HepG2 (cell line): ENCODE measurements around the gene MAGI1. TPM values are rescaled to one million over a fixed set of nuclear protein-coding genes. Genes with fewer than 3 reads are reported as not detected.

Experiments
- ATAC-seq: fragments of 200-7000 bp; cut with Tn5 transposase; 3 replicates; pipeline ENCODE4 v1.9.1; 2020; ENCODE audit warnings: mild to moderate bottlenecking, moderate library complexity
- BruUV-seq: library from RNA; stranded (reverse); fragments of 400-500 nt; replicated peaks from 2 replicates; lab custom pipeline; 2021; lab: Mats Ljungman, UMichigan
- CTCF ChIA-PET: fragments of 300-600 bp; formaldehyde crosslinking; extraction: SDS; loops from one replicate; lab custom pipeline; 2021; ENCODE audit warnings: low total read pairs, inconsistent platforms, low intra/inter-chr PET ratio; lab: Yijun Ruan, JAX
- POLR2A ChIA-PET: fragments of 350-600 bp; sonication (Branson Sonifier 250); formaldehyde crosslinking; loops from one replicate; lab custom pipeline; 2020; ENCODE audit warnings: antibody characterized with exemption, inconsistent platforms; lab: Yijun Ruan, JAX
- DNase-seq: peaks from one replicate; pipeline ENCODE4 v3.0.0-alpha.2; 2015; ENCODE audit warnings: low spot score
- FAIRE-seq: peaks from 3 replicates; lab custom pipeline; 2011; peaks lifted over from hg19 to GRCh38; lab: Jason Lieb, UNC
- H2AFZ ChIP-seq: one replicate; pipeline ENCODE4 v1.6.1; 2011; ENCODE audit warnings: low read length, inconsistent platforms
- H3K27ac ChIP-seq: fragments of 300-600 bp; 3 replicates; pipeline ENCODE4 v1.8.0; 2011; ENCODE audit warnings: mixed run types, mild to moderate bottlenecking, mixed read lengths, low read length, inconsistent platforms; ENCODE audit not compliant: insufficient read depth; ENCODE audit errors: extremely low read length
- H3K27me3 ChIP-seq, 2 experiments: fragments of 200-600 bp in 1 of 2; 2 replicates in 1 of 2; 3 replicates in 1 of 2; pipeline versions ENCODE4 v1.6.0 to v1.8.0; 2011; ENCODE audit warnings: low read length in 2 of 2, mild to moderate bottlenecking in 2 of 2, moderate library complexity in 2 of 2, inconsistent platforms in 1 of 2; ENCODE audit not compliant: insufficient read depth in 2 of 2, control insufficient read depth in 1 of 2
- H3K36me3 ChIP-seq, 2 experiments: fragments of 200-600 bp in 1 of 2; replicated peaks in 1 of 2; 2 replicates in 1 of 2; 3 replicates in 1 of 2; pipeline versions ENCODE4 v1.5.1 to v1.8.0; 2011; ENCODE audit warnings: low read length in 2 of 2, inconsistent platforms in 1 of 2; ENCODE audit not compliant: insufficient read depth in 2 of 2, control insufficient read depth in 1 of 2
- H3K4me1 ChIP-seq: 2 replicates; pipeline ENCODE4 v1.5.1; 2012; ENCODE audit warnings: low read length, inconsistent platforms; ENCODE audit not compliant: insufficient read depth
- H3K4me2 ChIP-seq: 2 replicates; pipeline ENCODE4 v1.6.0; 2011; ENCODE audit warnings: low read depth, low read length, inconsistent platforms
- H3K4me3 ChIP-seq, 3 experiments: fragments of 200-600 bp in 1 of 3; sonication (generic), shearing (Covaris generic) in 1 of 3; replicated peaks in 1 of 3; 2 replicates each; pipeline ENCODE4 v1.5.1; 2011 to 2016; ENCODE audit warnings: low read length in 3 of 3, inconsistent platforms in 2 of 3, low read depth in 2 of 3, mild to moderate bottlenecking in 2 of 3, control low read depth in 1 of 3, mixed read lengths in 1 of 3; ENCODE audit not compliant: insufficient read depth in 1 of 3
- H3K79me2 ChIP-seq: one replicate; pipeline ENCODE4 v1.6.1; 2011; ENCODE audit warnings: low read length, inconsistent platforms; ENCODE audit not compliant: insufficient read depth
- H3K9ac ChIP-seq: 2 replicates; pipeline ENCODE4 v1.6.0; 2011; ENCODE audit warnings: mild to moderate bottlenecking, low read depth, low read length, inconsistent platforms; ENCODE audit not compliant: insufficient read depth
- H3K9me3 ChIP-seq: 2 replicates; pipeline ENCODE4 v1.5.1; 2012; ENCODE audit warnings: mild to moderate bottlenecking, low read length
- H4K20me1 ChIP-seq: 2 replicates; pipeline ENCODE4 v1.6.0; 2011; ENCODE audit warnings: inconsistent platforms, mild to moderate bottlenecking, low read length, moderate library complexity; ENCODE audit not compliant: insufficient read depth
- FOSL2 ChIP-seq: sonication (generic); formaldehyde crosslinking; IDR thresholded peaks from 2 replicates; pipeline ENCODE4 v1.4.0; 2020; ENCODE audit warnings: missing genetic modification reagents
- FOXP1 ChIP-seq, 2 experiments: fragments of 450-650 bp in 1 of 2; IDR thresholded peaks; 2 replicates each; pipeline ENCODE4 v1.6.1; 2017 to 2018; ENCODE audit warnings: antibody characterized with exemption in 1 of 2
- HMG20B ChIP-seq: conservative IDR thresholded peaks from 2 replicates; pipeline ENCODE4 v1.6.1; 2016; ENCODE audit warnings: missing genetic modification reagents, missing compliant biosample characterization
- PLRG1 ChIP-seq: fragments of 450-650 bp; conservative IDR thresholded peaks from 2 replicates; pipeline ENCODE4 v1.6.1; 2016
- YEATS2 ChIP-seq: sonication (generic); formaldehyde crosslinking; IDR thresholded peaks from 2 replicates; pipeline ENCODE4 v1.4.0; 2020; ENCODE audit warnings: missing genetic modification reagents, borderline replicate concordance
- ZNF225 ChIP-seq: sonication (generic); formaldehyde crosslinking; IDR thresholded peaks from 2 replicates; pipeline ENCODE4 v1.4.0; 2020; ENCODE audit warnings: mild to moderate bottlenecking, missing genetic modification reagents
- ZNF33B ChIP-seq: sonication (generic); formaldehyde crosslinking; IDR thresholded peaks from 2 replicates; pipeline ENCODE4 v1.5.1; 2020; ENCODE audit warnings: mild to moderate bottlenecking, missing genetic modification reagents
- ZNF773 ChIP-seq: sonication (generic); formaldehyde crosslinking; IDR thresholded peaks from 2 replicates; pipeline ENCODE4 v1.4.0; 2020; ENCODE audit warnings: missing genetic modification reagents, borderline replicate concordance
- ZNF776 ChIP-seq: sonication (generic); formaldehyde crosslinking; IDR thresholded peaks from 2 replicates; pipeline ENCODE4 v1.4.0; 2020; ENCODE audit warnings: mild to moderate bottlenecking, missing genetic modification reagents
- WGBS: methylation state at CpG from one replicate; pipeline ENCODE4 v1.1.6; 2017; ENCODE audit warnings: low lambda C conversion rate; 5-methylcytosine and 5-hydroxymethylcytosine counted together
- in situ Hi-C: cut with HindIII; loops from 2 replicates; pipeline ENCODE4 v1.10.0; 2017; ENCODE audit warnings: low pct_unique_long_range_greater_than_20kb; ENCODE audit not compliant: extremely low pct_ligation_motif_present
- intact Hi-C: fragments of 100-400 bp; cut with micrococcal nuclease; formaldehyde crosslinking; loops from one replicate; pipeline ENCODE4 v1.10.0; 2022; ENCODE audit not compliant: unreplicated experiment
- polyA plus RNA-seq, 8 experiments: library from polyadenylated mRNA; depleted of rRNA in 3 of 8; stranded (reverse) in 7 of 8; unstranded in 1 of 8; fragments of >200 nt; fragmentation: Illumina TruSeq in 4 of 8; extraction: Trizol in 4 of 8; gene quantifications; 2 replicates each; pipeline versions ENCODE4 v1.2.1 to v1.2.3, GENCODE V29; 2011 to 2016; ENCODE audit warnings: low read depth in 4 of 8, missing spikeins in 1 of 8, mixed read lengths in 1 of 8; ENCODE audit not compliant: insufficient read depth in 1 of 8
- total RNA-seq, 5 experiments: library from RNA; depleted of rRNA; stranded (reverse); fragments of >200 nt; fragmentation: Illumina TruSeq; extraction: Trizol; gene quantifications; 2 replicates each; pipeline ENCODE4 v1.2.3, GENCODE V29; 2016; ENCODE audit warnings: low read depth in 1 of 5
- TF ChIP-seq, protein P1 (sequence below): IDR thresholded peaks from 2 replicates; pipeline ENCODE4 v1.6.1; 2016; ENCODE audit warnings: mild to moderate bottlenecking
- TF ChIP-seq, protein P2 (sequence below): sonication (generic); formaldehyde crosslinking; IDR thresholded peaks from 2 replicates; pipeline ENCODE4 v1.5.1; 2020; ENCODE audit warnings: mild to moderate bottlenecking, moderate library complexity, missing genetic modification reagents
- TF ChIP-seq, protein P3 (sequence below): sonication (generic); formaldehyde crosslinking; IDR thresholded peaks from 2 replicates; pipeline ENCODE4 v1.8.0; 2022; ENCODE audit warnings: mild to moderate bottlenecking, missing genetic modification reagents, moderate library complexity

MAGI1 gene
- total and polyA plus RNA-seq, 2 of the 13 experiments (the other 11 are each of a cell fraction or from before 2014, with no cell fraction given) = 22.2 to 26.0 TPM

DNA sequence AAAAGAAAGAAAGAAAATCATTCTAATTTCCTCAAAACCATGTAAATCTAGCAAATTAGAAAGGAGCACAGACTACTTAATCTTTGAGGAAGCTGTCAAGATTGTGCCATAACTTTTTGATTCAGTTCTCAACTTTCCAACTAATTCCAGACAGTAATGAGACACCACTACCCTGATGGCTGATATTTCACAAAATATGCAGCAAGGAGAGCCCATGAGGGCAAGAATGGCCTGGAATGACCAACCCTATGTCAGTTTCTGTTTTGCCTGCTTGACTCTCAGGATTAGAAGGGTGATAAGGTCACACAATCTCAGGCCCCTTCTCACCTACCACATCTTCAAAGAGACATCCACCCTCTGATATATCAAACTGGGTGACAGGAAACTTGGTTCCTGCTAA, 134.7 kb downstream of the MAGI1 start:
- peaks cover 22% of the 10 kb centered on the region for H3K4me1 ChIP-seq
- no peak for TF ChIP-seq ZNF773
- in situ Hi-C loops = no loop called here
- CTCF ChIA-PET = no interaction called here
- intact Hi-C loops = no loop called here
- no peak overlapping the region for H3K9ac ChIP-seq
- H3K79me2 ChIP-seq = peaks cover 76% of the 10 kb centered on the region
- no peak overlapping the region for H3K4me3 ChIP-seq
- peaks cover 14% of the 10 kb centered on the region; the same call in 1 of the 2 replicates for H4K20me1 ChIP-seq
- no peak overlapping the region for H2AFZ ChIP-seq
- POLR2A ChIA-PET = no interaction called here
- no TSS peak for BruUV-seq
- H3K36me3 ChIP-seq = no peaks in the 10 kb centered on the region
- no peak overlapping the region for H3K4me2 ChIP-seq
- H3K27ac ChIP-seq = no peak overlapping the region
- no peak for ATAC-seq
- FAIRE-seq = no peak
- no peaks in the 10 kb centered on the region for H3K9me3 ChIP-seq
- DNase-seq = no peak
- no peaks in the 10 kb centered on the region for H3K27me3 ChIP-seq

DNA sequence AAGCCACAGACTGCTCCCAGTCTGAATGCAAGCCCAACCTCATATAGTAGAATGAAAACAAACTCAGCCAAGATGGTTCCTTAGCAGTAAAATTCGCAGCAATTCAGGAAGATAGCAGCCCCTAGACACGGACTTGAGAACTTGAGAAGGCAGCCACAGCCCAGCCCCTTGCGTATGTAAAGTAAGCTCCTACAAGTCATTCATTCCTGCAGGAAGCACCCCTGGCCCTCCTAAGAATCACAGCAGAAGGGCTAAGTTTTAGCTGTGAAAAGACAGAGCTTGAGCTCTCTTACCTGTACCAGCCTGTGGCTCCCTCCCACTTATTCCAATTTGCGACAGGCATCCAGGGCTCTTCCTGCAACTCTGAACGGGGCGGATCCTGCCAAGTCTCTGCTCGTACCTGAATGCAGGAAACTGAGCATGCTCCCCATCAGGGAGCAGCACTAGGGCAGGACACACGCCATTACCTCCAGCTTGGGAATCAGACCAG, 136.4 kb downstream of the MAGI1 start:
- Histone ChIP-seq H3K27me3 (no peaks in the 10 kb centered on the region), H4K20me1 (peaks cover 13% of the 10 kb centered on the region; the same call in 1 of the 2 replicates), H3K36me3 (no peaks in the 10 kb centered on the region), H3K4me2 (no peak overlapping the region), H3K4me3 (no peak overlapping the region), H3K27ac (no peak overlapping the region), H3K79me2 (peaks cover 68% of the 10 kb centered on the region), H3K9ac (no peak overlapping the region), H2AFZ (no peak overlapping the region), H3K4me1 (peaks cover 22% of the 10 kb centered on the region), H3K9me3 (no peaks in the 10 kb centered on the region)
- FAIRE-seq = no peak
- 98% methylated on average over 7 of the region's 8 CpGs for WGBS
- ChIA-PET CTCF (no interaction called here), POLR2A (no interaction called here)
- BruUV-seq = no TSS peak
- ATAC-seq = no peak
- no peak for DNase-seq
- in situ Hi-C loops = no loop called here
- TF ChIP-seq ZNF776 (CRISPR knock-in tag) = no peak
- TF ChIP-seq, protein P1, sequence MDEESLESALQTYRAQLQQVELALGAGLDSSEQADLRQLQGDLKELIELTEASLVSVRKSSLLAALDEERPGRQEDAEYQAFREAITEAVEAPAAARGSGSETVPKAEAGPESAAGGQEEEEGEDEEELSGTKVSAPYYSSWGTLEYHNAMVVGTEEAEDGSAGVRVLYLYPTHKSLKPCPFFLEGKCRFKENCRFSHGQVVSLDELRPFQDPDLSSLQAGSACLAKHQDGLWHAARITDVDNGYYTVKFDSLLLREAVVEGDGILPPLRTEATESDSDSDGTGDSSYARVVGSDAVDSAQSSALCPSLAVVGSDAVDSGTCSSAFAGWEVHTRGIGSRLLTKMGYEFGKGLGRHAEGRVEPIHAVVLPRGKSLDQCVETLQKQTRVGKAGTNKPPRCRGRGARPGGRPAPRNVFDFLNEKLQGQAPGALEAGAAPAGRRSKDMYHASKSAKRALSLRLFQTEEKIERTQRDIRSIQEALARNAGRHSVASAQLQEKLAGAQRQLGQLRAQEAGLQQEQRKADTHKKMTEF (CRISPR knock-in tag) = no peak
- no peak for TF ChIP-seq ZNF33B (CRISPR knock-in tag)
- TF ChIP-seq PLRG1 = no peak
- TF ChIP-seq FOSL2 (CRISPR knock-in tag) = no peak
- TF ChIP-seq, protein P2, sequence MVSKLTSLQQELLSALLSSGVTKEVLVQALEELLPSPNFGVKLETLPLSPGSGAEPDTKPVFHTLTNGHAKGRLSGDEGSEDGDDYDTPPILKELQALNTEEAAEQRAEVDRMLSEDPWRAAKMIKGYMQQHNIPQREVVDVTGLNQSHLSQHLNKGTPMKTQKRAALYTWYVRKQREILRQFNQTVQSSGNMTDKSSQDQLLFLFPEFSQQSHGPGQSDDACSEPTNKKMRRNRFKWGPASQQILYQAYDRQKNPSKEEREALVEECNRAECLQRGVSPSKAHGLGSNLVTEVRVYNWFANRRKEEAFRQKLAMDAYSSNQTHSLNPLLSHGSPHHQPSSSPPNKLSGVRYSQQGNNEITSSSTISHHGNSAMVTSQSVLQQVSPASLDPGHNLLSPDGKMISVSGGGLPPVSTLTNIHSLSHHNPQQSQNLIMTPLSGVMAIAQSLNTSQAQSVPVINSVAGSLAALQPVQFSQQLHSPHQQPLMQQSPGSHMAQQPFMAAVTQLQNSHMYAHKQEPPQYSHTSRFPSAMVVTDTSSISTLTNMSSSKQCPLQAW (CRISPR knock-in tag) = no peak
- no peak for TF ChIP-seq ZNF225 (CRISPR knock-in tag)
- TF ChIP-seq YEATS2 = no peak
- TF ChIP-seq HMG20B = no peak
- no peak for TF ChIP-seq FOXP1 (IDR thresholded peaks at IDR 0.05)
- no peak for TF ChIP-seq FOXP1 (CRISPR knock-in tag; IDR thresholded peaks at IDR 0.05)
- TF ChIP-seq, protein P3, sequence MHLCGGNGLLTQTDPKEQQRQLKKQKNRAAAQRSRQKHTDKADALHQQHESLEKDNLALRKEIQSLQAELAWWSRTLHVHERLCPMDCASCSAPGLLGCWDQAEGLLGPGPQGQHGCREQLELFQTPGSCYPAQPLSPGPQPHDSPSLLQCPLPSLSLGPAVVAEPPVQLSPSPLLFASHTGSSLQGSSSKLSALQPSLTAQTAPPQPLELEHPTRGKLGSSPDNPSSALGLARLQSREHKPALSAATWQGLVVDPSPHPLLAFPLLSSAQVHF (CRISPR knock-in tag) = no peak
- intact Hi-C loops = no loop called here
